Suppressor macrophage treated with lipopolysaccharide for 4 hours (primary cell): Measurements from ENCODE around the gene VAMP1.
"Not testable (repeated sequence)": the region's sequence is repeated elsewhere in the genome, so short reads cannot be mapped to it uniquely, and the experiment has no call there.

Source experiments
- DNase-seq: peaks from one replicate; pipeline ENCODE4 v3.0.0-alpha.2; 2020

The VAMP1 gene, protein sequence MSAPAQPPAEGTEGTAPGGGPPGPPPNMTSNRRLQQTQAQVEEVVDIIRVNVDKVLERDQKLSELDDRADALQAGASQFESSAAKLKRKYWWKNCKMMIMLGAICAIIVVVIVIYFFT

DNA sequence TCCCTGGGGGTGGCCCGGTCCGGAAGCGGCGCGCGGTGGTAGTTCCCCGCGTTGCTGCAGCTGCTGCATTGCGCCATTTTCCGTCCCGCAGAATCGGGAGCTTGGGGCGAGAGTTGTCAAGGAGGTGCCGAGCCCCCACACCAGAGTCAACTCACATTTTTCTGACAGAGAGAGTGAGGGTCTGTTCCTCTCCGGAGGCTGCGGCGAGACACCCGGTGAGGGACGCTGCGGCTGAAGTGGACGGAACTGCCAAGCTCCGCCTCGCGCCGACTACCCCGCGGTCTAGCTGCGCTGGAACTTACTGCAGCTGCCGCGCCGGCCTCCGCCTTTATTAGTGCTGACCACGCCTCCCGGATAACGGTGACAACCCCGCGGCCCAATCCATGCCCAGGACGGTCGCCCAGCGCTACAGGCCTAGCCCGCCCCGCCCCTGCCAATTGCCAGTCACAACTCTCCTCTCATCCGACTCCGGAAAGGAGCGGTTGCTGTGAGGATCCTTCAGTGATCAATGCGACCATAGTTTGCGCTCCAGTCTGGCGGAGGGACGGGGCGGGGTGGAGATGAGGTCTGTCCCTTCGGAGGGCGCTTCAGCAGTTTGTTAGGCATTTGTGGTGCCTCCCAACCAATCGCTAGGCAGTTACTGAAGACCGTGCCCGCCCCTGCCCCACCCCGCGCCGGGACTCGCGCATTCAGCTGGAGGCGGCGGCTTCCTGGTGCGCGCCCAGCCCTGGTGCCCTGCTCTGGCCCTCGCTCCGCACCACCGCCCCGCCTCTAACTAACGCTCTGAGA is at the start of gene VAMP1:
VAMP1 (minus strand) TSS at position 303 of the 789 bp plus-strand sequence; CDS start at position 157, 146 bp downstream.
- DNase-seq, result peak; percentile 96

DNA sequence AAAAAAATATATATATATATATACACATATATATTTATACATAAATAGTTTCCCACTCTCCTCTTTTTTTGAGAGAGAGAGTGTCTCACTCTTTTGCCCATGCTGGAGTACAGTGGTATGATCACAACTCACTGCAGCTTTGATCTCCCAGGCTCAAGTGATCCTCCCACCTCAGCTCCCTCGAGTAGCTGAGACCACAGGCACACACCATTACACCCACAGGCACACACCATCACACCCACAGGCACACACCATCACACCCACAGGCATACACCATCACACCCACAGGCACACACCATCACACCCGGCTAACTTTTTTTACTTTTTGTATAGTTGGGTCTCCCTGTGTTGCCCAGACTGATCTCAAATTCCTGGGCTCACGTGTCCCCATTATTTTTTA is 49.7 kb upstream of the VAMP1 start:
- no peak for DNase-seq

DNA sequence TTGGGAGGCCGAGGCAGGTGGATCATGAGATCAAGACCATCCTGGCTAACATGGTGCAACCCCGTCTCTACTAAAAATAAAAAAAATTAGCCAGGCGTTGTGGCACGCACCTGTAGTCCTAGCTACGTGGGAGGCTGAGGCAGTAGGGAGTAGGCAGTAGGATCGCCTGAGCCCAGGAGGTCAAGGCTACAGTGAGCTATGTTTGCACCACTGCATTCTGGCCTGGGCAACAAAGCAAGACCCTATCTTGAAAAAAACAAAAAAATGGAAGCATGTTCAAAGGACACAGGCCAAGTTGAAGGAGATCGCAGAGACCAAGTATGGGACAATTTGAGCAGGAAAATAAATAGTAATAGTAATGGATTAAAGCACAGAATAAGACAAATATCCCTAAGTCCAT is 37.6 kb upstream of the VAMP1 start:
- no peak for DNase-seq

DNA sequence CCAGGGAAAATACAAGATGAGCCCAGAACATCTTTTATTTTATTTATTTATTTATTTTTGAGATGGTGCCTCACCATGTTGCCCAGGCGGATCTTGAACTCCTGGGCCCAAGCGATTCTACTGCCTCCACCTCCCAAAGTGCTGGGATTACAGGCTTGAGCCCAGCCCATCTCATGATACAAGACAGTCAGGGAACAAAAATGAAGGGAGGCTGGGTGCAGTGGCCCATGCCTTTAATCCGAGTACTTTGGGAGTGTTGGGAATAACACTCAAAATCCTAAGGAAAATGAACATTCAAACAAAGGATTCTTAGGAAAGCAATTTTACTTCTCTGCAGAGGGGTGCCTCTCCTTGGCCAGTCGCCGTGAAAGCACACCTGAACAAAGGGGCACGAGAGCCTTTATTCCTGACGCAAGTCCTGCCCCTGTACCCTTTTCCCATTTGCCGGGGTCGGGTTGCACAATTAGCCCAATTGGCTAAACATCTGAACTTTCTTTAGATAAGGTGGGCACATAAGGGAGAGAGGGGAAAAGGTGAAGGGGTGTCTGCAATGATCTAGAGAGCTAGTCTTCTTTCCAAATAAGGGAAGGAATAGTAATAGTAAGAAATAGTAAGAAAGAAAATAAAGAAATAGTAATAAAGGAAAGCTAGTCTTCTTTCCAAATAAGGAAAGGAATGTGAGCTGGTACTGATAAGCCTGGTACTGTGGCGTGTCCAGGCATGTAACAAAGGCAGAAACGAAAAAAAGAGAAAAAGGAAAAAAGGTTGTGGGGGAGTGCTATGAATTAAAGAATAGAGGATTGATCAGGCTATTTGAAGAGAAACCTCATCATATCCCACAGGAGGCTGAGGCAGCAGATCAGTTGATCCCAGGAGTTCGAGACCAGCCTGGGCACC is 36.9 kb upstream of the VAMP1 start:
- DNase-seq, result no peak

DNA sequence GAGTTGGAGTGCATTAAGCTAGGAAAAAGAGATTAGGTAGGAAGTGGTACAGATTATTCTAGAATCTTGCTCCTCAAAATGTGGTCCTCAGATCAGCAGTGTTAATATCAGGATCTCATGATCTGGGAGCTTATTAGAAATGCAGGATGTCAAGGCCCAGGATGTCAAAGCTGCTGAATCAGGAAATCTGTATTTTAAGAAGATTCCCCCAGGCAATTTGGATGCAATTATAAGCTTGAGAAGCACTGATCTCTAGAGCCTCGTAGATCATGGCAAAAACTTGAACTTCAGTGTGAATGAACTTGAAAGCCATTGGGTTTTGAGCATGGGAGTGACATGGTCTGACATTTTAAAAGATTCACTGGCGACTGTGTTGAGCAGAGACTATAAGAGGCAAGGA is 30.0 kb upstream of the VAMP1 start:
- DNase-seq, result no peak

DNA sequence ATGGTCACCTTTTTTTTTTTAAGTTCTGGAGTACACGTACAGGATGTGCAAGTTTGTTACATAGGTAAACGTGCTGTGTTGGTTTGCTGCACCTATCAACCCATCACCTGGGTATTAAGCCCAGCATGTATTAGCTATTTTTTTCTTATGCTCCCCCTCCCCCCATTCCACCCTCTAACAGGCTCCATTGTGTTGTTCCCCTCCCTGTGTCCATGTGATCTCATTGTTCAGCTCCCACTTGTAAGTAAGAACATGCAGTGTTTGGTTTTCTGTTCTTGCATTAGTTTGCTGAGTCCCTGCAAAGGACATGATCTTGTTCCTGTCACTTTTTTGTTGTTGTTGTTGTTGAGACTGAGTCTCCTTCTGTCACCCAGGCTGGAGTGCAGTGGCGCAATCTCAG is 26.8 kb upstream of the VAMP1 start:
- DNase-seq, result not testable (repeated sequence)

DNA sequence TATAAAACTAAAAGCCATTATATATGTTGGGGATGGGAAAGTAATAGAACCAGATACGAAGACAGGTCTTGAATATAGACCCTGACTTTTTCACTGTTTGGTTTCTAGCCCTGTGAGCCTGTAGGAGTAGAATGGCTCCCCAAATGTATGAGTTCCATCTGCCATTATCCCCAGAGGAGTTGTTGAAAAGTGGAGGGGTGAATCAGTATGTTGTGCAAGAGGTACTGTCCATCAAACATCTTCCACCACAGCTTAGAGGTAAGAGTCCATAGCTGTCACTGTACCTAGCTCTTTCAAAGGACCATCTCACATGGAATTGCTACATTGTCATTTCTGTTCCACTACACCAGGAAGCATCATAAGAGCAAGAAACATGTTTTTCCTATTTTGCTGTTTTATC is 24.5 kb upstream of the VAMP1 start:
- DNase-seq, result peak; percentile 8

DNA sequence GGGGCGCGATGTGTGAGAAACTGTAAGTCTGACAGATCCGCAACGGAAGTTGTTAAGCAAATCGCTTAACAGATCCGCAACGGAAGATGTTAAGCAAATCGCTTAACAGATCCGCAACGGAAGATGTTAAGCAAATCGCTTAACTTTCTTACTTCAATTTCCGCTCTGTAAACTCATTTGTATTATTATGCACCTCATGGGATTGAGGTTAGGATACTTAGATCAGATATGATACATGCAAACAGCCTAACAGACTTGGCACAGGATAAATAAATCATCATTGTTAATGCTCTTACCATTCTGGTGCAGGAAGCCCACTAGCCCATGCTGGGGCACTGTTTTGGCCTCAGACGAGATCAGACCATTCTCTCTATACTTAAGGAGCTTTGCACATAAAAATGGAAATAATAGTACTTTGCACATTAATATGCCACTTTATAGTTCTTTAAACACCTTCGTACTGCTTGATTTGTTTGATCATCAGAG is 23.8 kb upstream of the VAMP1 start:
- DNase-seq, result no peak

DNA sequence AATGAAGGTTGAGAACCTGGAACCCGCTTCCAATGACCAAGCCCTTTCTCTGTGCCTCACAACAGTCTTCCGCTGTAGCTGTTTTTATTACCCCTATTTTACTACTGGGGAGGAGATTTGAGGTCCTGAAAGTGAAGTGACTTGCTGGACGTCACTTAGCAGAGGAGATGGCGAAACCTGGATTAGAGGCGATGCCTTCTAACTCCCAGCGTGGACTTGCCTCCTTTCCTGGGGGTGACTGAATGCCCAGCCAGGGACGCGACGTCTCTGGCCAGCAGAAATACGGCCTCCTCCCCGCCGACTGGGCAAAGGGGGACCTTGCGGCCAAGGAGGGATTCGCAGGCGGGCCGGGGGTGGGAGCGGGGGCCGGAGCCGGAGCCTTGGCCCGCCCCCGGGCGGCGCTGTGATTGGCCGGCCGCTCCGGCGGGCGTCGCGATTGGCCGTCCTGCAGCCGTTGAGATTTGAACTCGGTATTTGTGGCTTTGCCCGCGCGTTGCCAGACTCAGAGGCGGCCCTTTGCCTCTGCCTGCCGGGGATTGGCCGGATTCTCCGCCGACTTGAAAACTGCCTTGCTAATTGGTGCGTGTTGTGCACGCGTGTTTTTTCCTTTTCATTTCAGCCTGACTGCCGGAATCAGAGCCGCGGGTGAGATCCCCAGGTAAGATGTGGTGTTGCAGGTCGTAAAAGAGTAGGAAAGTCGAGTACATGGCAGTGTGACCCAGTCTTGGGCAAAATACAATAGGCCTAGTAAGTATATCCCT is 23.2 kb upstream of the VAMP1 start, which contains the start of gene NCAPD2:
NCAPD2 (plus strand) TSS at position 606 of the 761 bp plus-strand sequence. CDS start 997 bp downstream, outside the sequence.
- peak; percentile 97 for DNase-seq

DNA sequence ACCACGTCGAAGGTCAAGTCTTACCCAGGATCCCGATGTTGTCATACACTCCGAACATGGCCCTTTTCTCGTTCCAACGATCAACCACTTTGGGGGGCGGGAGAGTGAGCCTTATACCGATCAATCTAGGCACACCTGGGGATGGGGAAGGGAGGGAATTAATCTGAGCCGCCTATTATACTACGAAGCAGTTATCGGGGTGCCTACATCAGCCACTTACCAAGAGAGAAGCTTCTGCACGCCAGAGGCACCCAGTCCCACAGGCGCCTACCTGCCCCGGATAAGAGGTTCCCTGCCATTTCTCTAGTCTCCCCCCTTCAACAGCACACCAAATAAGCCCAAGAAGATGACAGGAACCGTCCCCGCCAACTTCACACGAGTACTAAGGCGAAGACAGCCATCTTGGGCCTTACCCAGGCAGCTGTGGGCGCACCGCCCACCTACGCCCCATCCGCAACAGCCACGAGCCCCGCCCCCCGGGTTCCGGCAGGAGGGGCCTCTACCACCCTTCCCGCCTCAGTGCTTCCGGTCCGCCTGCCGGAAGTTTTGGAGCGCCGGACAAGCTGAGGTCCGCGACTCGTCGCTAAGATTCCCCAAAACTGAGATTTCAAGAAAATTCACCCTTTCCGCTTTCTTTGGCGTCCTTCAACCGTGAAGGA is 22.5 kb upstream of the VAMP1 start, which contains the start of gene MRPL51:
MRPL51 (minus strand) TSS at position 425 of the 659 bp plus-strand sequence; CDS start at position 299, 126 bp downstream.
- peak; percentile 98 for DNase-seq

DNA sequence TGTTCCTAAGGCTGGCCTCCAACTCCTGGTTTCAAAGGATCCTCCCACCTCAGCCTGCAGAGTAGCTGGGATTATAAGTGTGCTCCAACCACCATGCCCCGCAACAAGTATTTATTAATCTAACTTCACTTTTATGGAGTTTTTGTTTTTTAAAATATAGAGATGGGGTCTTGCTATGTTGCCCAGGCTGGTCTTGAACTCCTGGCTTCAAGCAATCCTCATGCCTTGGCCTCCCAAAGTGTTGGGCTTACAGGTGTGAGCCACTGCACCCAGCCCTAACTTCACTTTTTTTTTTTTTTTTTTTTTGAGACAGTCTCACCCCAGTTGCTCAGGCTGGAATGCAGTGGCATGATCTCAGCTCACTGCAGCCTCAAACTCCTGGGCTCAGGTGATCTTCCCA is 20.2 kb upstream of the VAMP1 start:
- DNase-seq, result not testable (repeated sequence)

DNA sequence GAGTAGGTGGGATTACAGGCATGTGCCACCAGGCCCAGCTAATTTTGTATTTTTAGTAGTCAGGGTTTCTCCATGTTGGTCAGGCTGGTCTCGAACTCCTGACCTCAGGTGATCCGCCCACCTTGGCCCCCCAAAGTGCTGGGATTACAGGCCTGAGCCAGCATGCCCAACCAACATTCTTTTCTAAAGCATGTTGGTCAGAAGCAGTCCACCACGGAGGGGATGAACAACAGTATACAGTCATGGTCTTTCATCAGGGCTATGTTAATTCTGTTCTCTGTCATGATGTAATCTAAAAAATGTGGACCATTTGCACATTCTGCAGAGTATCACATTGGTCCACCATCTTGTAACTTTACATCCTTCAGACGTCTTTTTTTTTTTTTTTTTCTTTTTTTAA is 19.0 kb upstream of the VAMP1 start:
- no peak for DNase-seq

DNA sequence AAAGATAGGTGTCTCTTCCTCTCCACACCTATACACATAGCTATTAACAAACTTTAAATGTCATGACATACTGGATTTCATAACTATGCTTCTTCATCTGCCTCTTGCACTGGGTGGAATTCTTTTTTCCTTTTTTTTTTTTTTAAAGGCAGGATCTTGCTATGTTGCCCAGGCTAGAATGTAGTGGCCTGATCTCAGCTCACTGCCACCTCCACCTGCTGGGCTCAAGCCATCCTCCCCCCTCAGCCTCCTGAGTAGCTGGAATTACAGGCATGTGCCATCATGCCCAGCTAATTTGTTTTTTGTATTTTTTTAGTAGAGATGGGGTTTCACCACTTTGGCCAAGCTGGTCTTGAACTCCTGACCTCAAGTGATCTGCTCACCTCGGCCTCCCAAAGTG is 17.8 kb upstream of the VAMP1 start:
- DNase-seq, result no peak

DNA sequence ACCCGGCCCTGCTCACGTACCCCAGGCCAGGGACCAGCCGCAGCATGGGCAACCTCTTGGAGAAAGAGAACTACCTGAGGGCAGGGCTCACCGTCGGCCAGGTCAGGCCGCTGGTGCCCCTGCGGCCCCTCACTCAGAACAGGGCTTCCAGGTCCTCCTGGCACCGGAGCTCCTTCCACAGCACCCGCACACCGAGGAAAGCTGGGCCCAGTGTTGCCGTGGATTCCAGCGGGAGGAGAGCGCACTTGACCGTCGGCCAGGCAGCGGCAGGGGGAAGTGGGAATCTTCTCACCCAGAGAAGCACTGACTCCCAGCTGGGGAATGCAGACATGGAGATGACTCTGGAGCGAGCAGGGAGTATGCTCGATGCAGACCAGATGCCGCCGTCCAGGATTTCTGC is 7.9 kb upstream of the VAMP1 start:
- no peak for DNase-seq

DNA sequence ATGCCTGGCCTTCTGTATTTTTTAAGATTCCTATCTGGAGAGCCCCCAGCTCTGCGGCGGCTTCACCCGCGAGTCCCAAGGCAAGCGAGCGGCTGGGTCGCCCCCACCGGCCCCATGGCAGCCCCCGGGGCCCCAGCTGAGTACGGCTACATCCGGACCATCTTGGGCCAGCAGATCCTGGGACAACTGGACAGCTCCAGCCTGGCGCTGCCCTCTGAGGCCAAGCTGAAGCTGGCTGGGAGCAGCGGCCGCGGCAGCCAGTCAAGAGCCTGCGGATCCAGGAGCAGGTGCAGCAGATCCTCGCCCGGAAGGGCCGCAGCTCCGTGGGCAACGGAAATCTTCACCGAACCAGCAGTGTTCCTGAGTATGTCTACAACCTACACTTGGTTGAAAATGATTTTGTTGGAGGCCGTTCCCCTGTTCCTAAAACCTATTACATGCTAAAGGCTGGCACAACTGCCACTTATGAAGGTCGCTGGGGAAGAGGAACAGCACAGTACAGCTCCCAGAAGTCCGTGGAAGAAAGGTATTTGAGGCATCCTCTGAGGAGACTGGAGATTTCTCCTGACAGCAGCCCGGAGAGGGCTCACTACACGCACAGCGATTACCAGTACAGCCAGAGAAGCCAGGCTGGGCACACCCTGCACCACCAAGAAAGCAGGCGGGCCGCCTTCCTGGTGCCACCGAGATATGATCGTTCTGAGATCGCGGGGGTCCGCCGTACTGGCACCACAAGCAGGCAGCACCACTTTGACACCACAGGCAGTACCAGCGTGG is 7.3 kb upstream of the VAMP1 start:
- not testable (repeated sequence) for DNase-seq

DNA sequence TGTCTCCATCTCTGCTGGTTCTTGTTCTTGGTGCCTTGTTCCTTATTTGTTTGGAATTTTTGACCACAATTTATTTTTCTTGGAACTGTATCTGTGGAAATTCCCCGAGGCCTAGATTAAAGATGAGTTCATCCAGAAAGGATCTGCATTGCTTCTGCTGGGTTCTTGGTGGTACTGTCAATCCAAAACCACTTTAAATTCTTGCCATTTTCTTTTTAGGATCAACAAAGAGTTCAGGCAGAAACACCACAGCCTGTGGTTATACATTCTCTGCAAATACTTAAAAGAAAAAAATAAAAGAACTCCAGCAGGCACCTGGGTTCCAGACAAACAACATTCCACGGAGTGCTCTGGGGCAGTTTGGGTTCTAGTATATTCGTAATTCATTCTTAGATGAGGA is 6.0 kb upstream of the VAMP1 start:
- no peak for DNase-seq

DNA sequence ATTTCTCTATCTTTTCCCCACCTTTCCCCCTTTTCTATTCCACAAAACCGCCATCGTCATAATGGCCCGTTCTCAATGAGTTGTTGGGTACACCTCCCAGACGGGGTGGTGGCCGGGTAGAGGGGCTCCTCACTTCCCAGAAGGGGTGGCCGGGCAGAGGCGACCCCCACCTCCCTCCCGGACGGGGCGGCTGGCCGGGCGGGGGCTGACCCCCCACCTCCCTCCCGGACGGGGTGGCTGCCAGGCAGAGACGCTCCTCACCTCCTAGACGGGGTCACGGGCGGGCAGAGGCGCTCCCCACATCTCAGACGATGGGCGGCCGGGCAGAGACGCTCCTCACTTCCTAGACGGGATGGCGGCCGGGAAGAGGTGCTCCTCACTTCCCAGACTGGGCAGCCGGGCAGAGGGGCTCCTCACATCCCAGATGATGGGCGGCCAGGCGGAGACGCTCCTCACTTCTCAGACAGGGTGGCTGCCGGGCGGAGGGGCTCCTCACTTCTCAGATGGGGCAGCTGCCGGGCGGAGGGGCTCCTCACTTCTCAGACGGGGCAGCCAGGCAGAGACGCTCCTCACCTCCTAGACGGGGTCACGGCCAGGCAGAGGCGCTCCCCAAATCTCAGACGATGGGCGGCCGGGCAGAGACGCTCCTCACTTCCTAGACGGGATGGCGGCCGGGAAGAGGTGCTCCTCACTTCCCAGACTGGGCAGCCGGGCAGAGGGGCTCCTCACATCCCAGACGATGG is 4.9 kb upstream of the VAMP1 start:
- not testable (repeated sequence) for DNase-seq

DNA sequence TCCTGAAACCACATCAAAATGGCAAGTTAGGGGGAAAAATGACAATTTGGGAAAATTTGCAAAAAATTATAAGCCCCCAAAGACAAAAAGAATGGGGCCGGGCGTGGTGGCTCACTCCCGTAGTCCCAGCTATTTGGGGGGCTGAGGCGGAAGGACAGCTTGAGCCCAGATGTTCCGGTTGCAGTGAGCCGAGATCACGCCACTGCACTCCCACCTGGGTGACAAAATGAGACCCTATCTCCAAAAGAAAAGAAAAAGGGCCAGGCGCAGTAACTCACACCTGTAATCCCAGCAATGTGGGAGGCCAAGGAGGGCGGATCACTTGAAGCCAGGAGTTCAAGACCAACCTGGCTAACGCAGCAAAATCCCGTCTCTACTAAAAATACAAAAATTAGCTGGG is 2.0 kb upstream of the VAMP1 start:
- no peak for DNase-seq

DNA sequence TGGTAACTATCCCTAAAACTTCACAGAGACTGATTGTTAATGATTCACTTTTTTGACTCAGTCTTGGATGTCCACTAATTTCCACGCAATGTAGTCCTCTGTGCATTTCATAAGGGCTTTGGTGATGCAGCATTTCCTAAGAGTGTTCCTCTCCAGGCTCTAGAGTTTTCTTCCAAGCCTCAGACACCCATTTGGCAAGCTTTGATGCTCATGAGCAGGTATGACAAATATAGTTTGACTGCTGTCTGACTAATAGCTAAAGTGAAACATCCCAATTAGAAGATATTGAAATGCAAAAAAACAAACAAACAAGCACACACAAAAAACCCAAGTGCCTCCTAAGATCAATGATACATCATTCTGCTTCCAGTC is 1.5 kb upstream of the VAMP1 start:
- peak; percentile 73 for DNase-seq

DNA sequence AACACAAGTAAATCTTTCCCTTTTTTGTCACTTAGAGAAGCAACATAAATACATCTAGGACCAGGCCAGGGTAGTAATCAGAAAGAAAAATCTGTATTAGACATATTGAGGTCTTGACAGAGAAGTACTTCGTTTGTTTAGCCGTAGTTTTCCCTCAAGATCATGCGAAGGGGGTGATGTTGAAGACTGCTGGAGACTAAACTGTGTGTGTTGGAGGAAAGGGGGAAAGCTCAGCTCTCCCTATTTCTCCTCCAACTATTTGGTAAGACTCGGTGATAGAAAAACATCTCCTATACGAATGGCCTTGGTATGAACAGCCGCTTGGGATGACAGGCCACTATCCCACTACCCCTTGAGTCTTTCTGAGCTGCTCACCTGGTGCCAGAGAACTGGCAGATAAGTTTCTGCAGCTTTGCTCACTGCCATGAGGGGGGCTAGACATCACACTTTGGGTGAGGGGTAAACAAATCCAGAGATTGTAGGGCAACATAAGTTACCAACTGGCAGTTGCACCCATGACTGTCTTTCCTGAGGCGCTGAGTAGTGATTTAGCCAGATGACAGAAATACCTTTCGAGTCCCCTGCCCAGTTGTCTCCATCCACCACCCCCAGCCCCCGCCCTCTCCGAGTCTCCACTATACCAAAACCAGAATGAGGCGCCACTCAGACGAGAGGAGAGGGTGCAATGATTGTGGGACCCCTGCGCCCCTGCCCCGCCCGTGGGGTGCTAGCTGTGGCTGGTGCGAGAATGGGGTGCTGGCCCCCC is 685 bp downstream of the VAMP1 start:
- no peak for DNase-seq
